ENCODE data around the gene TOM1L2. TPM values are rescaled to one million over a fixed set of nuclear protein-coding genes. Genes with fewer than 3 reads are reported as not detected.

Gene TOM1L2
- total RNA-seq, 2 donors from 2014 or later, result 42.2 to 44.2 TPM

DNA sequence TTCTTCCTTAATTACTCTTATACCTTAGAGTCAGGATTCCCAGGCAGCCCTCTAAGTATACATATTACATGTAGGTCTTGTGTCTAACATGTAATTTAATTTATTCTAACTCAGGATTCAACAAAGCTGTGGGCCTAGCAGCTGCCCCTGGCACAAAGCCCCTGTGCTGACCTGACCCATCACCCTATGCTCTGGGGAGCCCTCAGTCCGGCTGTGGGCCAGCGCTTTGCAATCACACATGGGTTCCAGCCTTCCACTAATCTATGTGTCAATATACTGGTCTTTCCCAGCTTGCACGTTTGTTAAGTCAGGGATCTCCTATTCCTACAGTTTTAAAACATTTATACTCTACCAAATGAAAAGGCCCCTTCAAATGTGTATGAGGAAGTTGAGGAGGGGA, 72.7 kb downstream of the TOM1L2 start:
- no peaks in the 10 kb centered on the region for H3K36me3 Mint-ChIP-seq (ENCODE audit: low read depth)
- ATAC-seq, result no peak

DNA sequence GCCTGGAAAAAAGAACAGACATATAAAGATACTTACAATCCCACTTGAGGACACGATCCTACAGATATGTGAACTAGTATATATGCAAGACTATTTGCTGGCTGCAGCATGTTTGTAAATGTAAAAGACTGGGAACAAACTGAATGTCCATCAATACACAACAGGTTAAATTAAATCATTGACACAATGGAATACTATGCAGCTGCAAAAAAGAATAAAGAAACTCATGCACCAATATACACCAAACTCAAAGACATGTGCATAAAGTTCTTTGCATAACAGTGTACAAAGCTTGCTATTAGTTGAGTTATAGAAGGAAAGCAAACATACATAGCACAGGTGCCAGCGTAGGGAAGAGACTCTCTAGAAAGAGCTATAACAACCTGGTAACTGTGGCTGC, 73.5 kb downstream of the TOM1L2 start:
- ATAC-seq, result no peak
- H3K4me3 Mint-ChIP-seq, result no peak overlapping the region
- DNase-seq, result no peak
- no peaks in the 10 kb centered on the region for H3K27me3 Mint-ChIP-seq
- H3K4me1 Mint-ChIP-seq, result peaks cover 2% of the 10 kb centered on the region
- H3K36me3 Mint-ChIP-seq (ENCODE audit: low read depth), result no peaks in the 10 kb centered on the region
- no peaks in the 10 kb centered on the region for H3K9me3 ChIP-seq (ENCODE audit: control insufficient read depth, low read length, poor library complexity, severe bottlenecking)
- no peak overlapping the region for H3K27ac Mint-ChIP-seq

More for the DNA sequence above, 72.7 kb downstream of the TOM1L2 start:
- no peak for DNase-seq
- Mint-ChIP-seq H3K4me1 (peaks cover 2% of the 10 kb centered on the region), H3K27ac (no peak overlapping the region), H3K27me3 (no peaks in the 10 kb centered on the region), H3K4me3 (no peak overlapping the region)
- no peaks in the 10 kb centered on the region for H3K9me3 ChIP-seq (ENCODE audit: control insufficient read depth, low read length, poor library complexity, severe bottlenecking)

DNA sequence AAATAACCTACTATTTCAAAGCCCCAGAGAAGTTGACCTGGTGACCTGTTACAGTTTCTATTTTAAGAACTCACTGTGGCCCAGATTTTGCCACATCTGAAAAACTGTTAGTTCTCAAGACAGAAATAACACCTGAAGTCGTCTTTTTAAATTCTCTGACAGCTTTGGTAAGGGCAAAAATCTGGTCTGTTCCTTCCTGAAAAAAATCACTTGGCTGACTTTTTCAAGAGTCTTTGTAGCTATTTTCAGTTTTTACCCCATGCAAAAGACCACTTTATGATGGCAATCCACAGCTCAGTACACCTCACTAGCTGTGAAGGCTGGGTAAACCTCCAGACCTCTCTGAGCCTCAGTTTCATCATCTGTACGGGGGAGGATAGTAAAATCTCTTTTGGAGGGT, 74.8 kb downstream of the TOM1L2 start:
- DNase-seq (no peak), ATAC-seq (no peak)
- no peaks in the 10 kb centered on the region for H3K9me3 ChIP-seq (ENCODE audit: control insufficient read depth, low read length, poor library complexity, severe bottlenecking)
- Mint-ChIP-seq H3K4me3 (no peak overlapping the region), H3K4me1 (peaks cover 2% of the 10 kb centered on the region), H3K27me3 (no peaks in the 10 kb centered on the region), H3K27ac (no peak overlapping the region), H3K36me3 (ENCODE audit: low read depth) (peaks cover 5% of the 10 kb centered on the region)

DNA sequence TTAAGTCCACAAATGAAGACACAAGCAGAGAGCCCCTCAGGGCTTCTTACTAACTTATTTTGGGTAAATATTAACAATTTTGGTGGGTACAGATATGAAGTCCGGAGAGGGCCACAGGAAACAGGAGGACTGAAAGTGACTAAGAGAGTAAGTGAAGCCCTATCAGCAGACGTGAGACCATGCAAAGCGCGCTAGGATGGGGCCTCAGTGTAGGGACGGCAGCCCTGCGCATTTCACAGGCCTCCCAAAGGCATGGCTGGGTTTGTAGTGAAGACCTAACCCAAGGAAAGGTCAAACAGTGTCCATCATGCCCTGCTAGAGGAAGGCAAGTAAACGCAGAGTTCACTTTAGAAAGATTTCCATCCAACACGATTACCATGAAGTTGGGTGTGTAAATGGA, 75.5 kb downstream of the TOM1L2 start:
- Mint-ChIP-seq H3K4me1 (peaks cover 2% of the 10 kb centered on the region), H3K4me3 (no peak overlapping the region), H3K36me3 (ENCODE audit: low read depth) (peaks cover 5% of the 10 kb centered on the region), H3K27me3 (no peaks in the 10 kb centered on the region), H3K27ac (no peak overlapping the region)
- DNase-seq (no peak), ATAC-seq (no peak)
- no peaks in the 10 kb centered on the region for H3K9me3 ChIP-seq (ENCODE audit: control insufficient read depth, low read length, poor library complexity, severe bottlenecking)

DNA sequence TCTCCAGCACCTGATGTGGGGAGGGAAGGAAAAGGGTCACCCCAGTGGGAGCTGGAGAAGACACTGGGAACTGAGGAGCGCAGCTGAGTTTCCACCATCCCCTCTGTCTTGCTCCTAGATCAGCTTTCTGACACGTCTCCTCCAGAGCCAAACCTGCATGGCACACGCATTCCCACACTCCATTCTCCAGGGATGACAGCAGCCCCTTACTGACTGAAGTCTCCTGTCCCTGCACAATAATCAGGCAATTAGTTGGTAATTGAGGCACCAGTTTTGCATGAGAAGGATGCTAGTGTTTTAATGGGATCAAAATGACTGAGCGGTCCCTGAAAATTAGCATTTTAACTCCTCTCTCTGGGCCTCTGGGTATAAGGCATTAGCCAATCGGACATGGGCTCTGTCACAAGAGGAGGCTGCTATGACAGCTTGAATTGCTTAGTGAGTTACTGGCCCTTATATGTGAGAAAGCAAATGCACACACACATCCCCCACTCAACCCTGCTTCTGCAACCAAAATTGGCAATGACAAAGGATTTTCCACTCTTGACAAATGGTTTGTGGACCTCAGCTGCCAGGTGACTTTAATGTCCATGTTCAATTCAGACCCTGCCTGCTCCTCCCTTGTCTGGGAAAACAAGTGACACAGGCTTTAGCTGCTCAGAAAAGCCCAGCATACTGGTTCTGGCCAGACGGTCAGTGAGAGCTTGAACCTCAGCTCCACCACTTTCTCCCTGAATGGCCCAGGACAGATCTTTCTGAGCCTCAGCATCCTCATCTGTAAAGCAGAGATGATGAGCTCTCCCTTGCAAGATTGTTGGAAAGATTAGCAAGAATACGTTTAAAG, 78.2 kb downstream of the TOM1L2 start:
- DNase-seq (no peak), ATAC-seq (no peak)
- no peaks in the 10 kb centered on the region for H3K9me3 ChIP-seq (ENCODE audit: control insufficient read depth, low read length, poor library complexity, severe bottlenecking)
- Mint-ChIP-seq H3K4me1 (peaks cover 6% of the 10 kb centered on the region), H3K36me3 (ENCODE audit: low read depth) (peaks cover 5% of the 10 kb centered on the region), H3K27me3 (no peaks in the 10 kb centered on the region), H3K27ac (no peak overlapping the region), H3K4me3 (no peak overlapping the region)

DNA sequence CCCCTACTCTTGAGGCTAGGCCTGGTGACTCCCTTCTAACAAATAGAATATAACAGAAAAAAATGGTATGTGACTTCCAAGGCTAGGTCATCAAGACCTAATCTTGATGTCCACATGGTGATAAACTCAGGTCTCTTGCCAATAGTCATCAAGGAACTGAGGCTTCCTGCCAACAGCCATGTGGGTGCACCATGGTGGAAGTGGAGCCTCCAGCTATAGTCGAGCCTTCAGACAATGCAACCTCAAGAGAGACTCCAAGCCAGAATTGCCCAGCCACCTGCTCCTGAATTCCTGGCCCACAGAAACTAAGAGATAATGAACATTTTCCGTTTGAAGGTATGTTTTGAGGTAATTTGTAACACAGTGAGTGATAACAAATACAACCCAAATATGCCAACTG, 79.5 kb downstream of the TOM1L2 start:
- no peaks in the 10 kb centered on the region for H3K9me3 ChIP-seq (ENCODE audit: control insufficient read depth, low read length, poor library complexity, severe bottlenecking)
- Mint-ChIP-seq H3K4me3 (no peak overlapping the region), H3K27me3 (no peaks in the 10 kb centered on the region), H3K36me3 (ENCODE audit: low read depth) (peaks cover 5% of the 10 kb centered on the region), H3K4me1 (peaks cover 6% of the 10 kb centered on the region), H3K27ac (peak overlapping the region; percentile 67)
- no peak for DNase-seq
- ATAC-seq, result no peak

DNA sequence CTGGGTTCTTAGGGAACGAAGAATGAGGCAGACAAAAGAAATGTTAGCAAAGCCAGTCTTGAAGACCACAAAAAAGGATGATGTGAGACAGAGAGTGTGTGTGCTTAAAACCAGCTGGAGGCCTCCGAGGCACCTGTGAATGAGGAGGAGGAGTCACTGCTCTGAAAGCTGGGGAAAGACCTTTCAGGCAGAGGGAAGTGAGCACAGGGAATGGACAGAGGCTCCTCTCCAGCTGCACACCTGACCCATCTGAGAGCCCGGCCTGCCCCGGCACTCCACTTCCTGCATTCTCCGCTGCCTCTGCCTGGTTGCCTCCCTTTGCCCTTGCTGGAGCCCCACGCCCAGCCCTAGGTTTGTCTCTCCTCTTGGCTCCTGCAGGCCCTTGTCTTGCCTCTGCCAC, 80.2 kb downstream of the TOM1L2 start:
- H3K27ac Mint-ChIP-seq, result no peak overlapping the region
- no peaks in the 10 kb centered on the region for H3K27me3 Mint-ChIP-seq
- H3K36me3 Mint-ChIP-seq (ENCODE audit: low read depth), result peaks cover 5% of the 10 kb centered on the region
- no peak overlapping the region for H3K4me3 Mint-ChIP-seq
- H3K9me3 ChIP-seq (ENCODE audit: control insufficient read depth, low read length, poor library complexity, severe bottlenecking), result no peaks in the 10 kb centered on the region
- DNase-seq, result no peak
- no peak for ATAC-seq
- H3K4me1 Mint-ChIP-seq, result peaks cover 4% of the 10 kb centered on the region

DNA sequence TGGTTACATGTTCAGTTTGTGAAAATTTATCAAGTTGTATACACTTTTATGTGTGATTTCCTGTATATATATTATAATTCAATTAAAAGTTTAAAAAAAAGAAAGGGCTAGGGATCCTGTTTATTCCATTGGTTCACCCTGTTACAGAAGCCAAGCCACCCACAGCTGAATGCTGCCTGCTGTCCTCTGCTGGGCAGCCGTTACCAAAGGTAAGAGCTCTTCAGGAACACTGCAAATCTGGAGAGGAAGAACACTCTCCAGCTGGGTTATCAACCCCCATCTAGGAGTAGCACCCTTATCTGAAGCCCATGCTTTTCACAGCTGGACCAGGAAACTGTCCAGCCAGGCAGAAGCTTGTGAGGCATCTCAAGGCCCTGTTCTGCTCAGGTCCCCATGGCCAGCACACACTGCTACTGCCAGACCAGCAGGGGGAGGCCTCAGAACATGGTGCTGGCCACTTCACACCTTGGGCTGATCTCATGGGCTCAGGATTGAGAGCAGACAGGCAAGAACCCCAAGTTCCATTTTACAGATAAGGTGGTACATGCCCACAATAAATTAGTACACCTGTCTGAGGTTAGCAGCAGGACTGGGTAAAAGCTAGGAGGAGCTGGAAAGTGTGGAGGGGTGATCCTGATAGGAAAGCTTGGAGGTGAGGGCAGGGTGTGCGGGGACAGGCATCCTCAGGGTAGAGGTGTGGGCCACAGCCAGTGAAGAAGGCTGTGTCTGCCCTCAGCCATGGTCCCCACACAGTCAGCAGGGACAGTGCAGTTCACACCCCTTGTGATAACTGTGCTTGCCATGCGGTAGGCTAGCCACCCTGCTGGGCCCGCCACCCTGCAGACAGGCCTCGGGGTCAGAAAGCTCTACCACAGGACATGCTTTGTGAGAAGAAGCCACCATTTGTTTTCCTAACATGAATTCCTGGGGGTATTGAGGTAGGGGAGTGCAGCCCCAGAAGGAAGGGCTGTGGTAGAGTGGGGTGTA, 81.1 kb downstream of the TOM1L2 start:
- no peaks in the 10 kb centered on the region for H3K27me3 Mint-ChIP-seq
- H3K4me3 Mint-ChIP-seq, result no peak overlapping the region
- DNase-seq (peak; percentile 12 to 23 (median 14)), ATAC-seq (peak; percentile 73)
- no peaks in the 10 kb centered on the region for H3K9me3 ChIP-seq (ENCODE audit: control insufficient read depth, low read length, poor library complexity, severe bottlenecking)
- H3K27ac Mint-ChIP-seq, result no peak overlapping the region
- peaks cover 5% of the 10 kb centered on the region for H3K36me3 Mint-ChIP-seq (ENCODE audit: low read depth)
- H3K4me1 Mint-ChIP-seq, result peaks cover 4% of the 10 kb centered on the region

DNA sequence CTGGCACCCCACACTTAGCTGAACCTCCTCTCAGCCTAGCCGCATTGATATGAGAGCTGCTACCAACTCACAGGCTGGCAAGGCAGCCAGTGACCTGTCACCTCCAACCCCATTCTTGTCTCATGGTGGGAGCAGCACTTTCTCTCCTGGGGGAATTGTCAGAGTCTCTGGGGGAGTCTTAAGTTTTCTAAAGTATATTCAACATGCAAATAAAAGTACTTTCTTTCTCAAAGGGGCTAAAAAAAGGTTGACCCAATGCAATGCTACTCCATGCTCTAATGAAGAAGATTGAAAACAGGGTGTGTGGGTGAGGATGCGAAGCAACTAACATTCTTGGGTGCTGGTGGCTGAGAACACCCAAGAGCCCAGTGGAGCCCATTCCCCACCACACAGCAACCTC, 82.3 kb downstream of the TOM1L2 start:
- no peak for ATAC-seq
- peaks cover 7% of the 10 kb centered on the region for H3K36me3 Mint-ChIP-seq (ENCODE audit: low read depth)
- H3K27ac Mint-ChIP-seq, result no peak overlapping the region
- no peaks in the 10 kb centered on the region for H3K9me3 ChIP-seq (ENCODE audit: control insufficient read depth, low read length, poor library complexity, severe bottlenecking)
- no peak for DNase-seq
- H3K27me3 Mint-ChIP-seq, result no peaks in the 10 kb centered on the region
- peaks cover 4% of the 10 kb centered on the region for H3K4me1 Mint-ChIP-seq
- no peak overlapping the region for H3K4me3 Mint-ChIP-seq

DNA sequence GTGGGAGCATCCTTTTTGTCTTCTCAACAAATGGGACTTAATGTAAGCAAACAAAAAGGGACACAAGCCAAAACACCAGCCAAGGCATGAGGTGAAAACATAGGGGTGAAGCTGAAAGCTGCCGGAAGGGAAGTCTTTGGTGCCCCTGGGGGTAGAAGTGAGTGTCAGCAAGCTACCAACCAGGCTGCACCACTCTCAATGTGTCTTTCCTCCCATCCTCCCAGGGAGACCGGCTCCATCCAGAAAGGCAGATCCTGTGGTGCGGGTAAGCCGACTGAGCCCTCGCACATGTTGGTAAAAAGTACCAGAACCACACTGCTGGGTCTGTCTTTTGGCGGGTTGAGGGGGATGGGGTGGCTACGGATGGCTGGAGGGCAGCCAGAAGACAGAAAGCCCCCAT, 83.4 kb downstream of the TOM1L2 start:
- no peak overlapping the region for H3K27ac Mint-ChIP-seq
- H3K4me3 Mint-ChIP-seq, result no peak overlapping the region

DNA sequence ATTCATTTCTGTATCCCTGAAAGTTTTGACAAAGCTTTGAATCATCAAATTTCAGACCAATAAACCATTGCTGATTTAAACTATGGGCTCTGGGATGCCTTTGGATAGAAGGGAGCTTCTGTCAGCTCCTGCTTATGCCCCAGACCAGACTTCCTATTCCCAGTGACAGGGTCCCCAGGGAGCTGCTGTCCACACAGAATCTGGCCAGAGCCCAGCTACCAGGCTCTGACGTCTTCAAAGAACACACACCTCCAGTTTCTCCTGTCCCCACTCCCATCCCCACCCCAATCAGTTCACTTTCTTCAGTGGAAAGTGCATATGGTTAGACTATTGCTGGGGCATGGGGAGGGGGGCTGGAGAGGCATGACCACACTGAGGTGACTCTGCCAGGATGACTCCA, 83.8 kb downstream of the TOM1L2 start:
- H3K27ac Mint-ChIP-seq, result no peak overlapping the region
- ATAC-seq (no peak), DNase-seq (no peak)
- H3K4me3 Mint-ChIP-seq, result no peak overlapping the region
- H3K4me1 Mint-ChIP-seq, result peaks cover 4% of the 10 kb centered on the region
- peaks cover 7% of the 10 kb centered on the region for H3K36me3 Mint-ChIP-seq (ENCODE audit: low read depth)
- H3K27me3 Mint-ChIP-seq, result no peaks in the 10 kb centered on the region
- no peaks in the 10 kb centered on the region for H3K9me3 ChIP-seq (ENCODE audit: control insufficient read depth, low read length, poor library complexity, severe bottlenecking)

More for the DNA sequence above, 83.4 kb downstream of the TOM1L2 start:
- peaks cover 7% of the 10 kb centered on the region for H3K36me3 Mint-ChIP-seq (ENCODE audit: low read depth)
- DNase-seq, result no peak
- H3K9me3 ChIP-seq (ENCODE audit: control insufficient read depth, low read length, poor library complexity, severe bottlenecking), result no peaks in the 10 kb centered on the region
- peaks cover 4% of the 10 kb centered on the region for H3K4me1 Mint-ChIP-seq
- no peaks in the 10 kb centered on the region for H3K27me3 Mint-ChIP-seq
- ATAC-seq, result no peak

DNA sequence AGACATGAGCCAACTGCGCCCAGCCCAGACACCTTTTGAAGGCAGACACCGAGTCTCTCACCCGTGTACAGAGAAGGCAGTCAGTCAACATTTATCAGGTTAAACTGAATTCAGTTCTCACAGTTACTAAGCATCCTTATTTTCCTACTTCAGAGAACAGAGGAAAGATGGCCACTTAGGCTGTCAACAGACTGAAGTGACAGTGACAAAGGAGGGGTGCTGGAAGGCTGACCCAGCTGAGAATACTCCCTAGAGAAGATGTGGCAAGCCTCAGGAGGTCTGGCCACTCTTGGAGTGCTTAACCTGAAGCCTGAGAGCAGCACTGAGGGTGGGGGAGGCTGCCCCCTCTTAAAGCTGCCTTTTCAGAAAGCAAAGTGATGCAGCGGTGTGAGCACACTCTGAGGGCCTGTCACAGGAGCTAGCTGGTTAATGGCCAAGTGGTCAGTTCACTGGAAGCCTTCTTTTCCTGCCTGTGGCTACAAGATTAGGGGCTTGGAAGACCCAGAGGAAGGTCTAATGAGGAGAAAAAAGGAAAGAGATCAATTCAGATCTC, 84.4 kb downstream of the TOM1L2 start:
- H3K4me1 Mint-ChIP-seq, result peaks cover 4% of the 10 kb centered on the region
- H3K4me3 Mint-ChIP-seq, result no peak overlapping the region
- H3K9me3 ChIP-seq (ENCODE audit: control insufficient read depth, low read length, poor library complexity, severe bottlenecking), result no peaks in the 10 kb centered on the region
- no peak overlapping the region for H3K27ac Mint-ChIP-seq
- ATAC-seq, result no peak
- H3K36me3 Mint-ChIP-seq (ENCODE audit: low read depth), result peaks cover 4% of the 10 kb centered on the region
- no peaks in the 10 kb centered on the region for H3K27me3 Mint-ChIP-seq
- DNase-seq, result no peak

DNA sequence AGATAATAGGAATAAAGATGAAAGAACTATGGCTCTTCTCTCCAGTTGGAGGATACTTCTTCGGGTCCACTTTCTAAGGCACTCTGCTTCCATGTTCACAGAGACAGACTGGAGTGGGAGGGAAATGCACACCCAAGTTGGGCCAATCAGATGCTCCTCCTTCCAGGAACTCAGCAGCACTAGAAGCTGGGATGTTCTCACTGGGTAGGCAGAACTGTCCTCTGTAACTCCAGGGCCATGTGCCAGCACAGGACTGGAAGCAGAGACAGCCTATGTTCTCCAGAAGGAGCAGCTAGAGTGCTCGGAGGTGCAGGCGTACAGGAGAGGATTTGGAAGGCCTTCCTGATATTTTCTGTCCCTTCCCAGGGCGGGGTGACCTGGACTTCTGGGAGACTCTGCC, 85.5 kb downstream of the TOM1L2 start:
- DNase-seq, result no peak
- Mint-ChIP-seq H3K36me3 (ENCODE audit: low read depth) (peaks cover 2% of the 10 kb centered on the region), H3K27ac (no peak overlapping the region), H3K4me1 (peaks cover 4% of the 10 kb centered on the region), H3K4me3 (no peak overlapping the region), H3K27me3 (no peaks in the 10 kb centered on the region)
- no peak for ATAC-seq
- no peaks in the 10 kb centered on the region for H3K9me3 ChIP-seq (ENCODE audit: control insufficient read depth, low read length, poor library complexity, severe bottlenecking)

All from T-helper 17 cell (primary cell).